OCI-LY7 (cell line): ENCODE data around the gene AFF2. TPM values are rescaled to one million over a fixed set of nuclear protein-coding genes. Genes with fewer than 3 reads are reported as not detected.

Source experiments
- BruUV-seq: library from RNA; stranded (reverse); fragments of 400-500 nt; replicated peaks from 2 replicates; lab custom pipeline; 2021; lab: Mats Ljungman, UMichigan
- CTCF ChIA-PET: fragments of 300-600 bp; sonication (Branson Sonifier 250); formaldehyde crosslinking; loops from one replicate; lab custom pipeline; 2022; ENCODE audit warnings: antibody characterized with exemption; ENCODE audit not compliant: unreplicated experiment; lab: Charles Lee
- POLR2A ChIA-PET: fragments of 300-600 bp; sonication (Branson Sonifier 250); formaldehyde crosslinking; loops from one replicate; lab custom pipeline; 2022; ENCODE audit warnings: antibody characterized with exemption; lab: Charles Lee
- DNase-seq: peaks from one replicate; pipeline ENCODE4 v3.0.0-alpha.2; 2015; ENCODE audit warnings: low spot score
- H2AFZ ChIP-seq: fragments of 200-600 bp; sonication (generic), shearing (Covaris generic); 2 replicates; pipeline ENCODE4 v1.6.1; 2014; ENCODE audit warnings: mild to moderate bottlenecking, antibody characterized with exemption, low read length, moderate library complexity
- H3K27ac ChIP-seq: fragments of 200-600 bp; sonication (generic); 2 replicates; pipeline ENCODE4 v1.5.1; 2014; ENCODE audit warnings: mixed run types, low read depth, mild to moderate bottlenecking, moderate library complexity, low read length, inconsistent platforms; ENCODE audit not compliant: poor library complexity, severe bottlenecking
- H3K36me3 ChIP-seq: fragments of 200-600 bp; sonication (generic); 2 replicates; pipeline ENCODE4 v1.6.1; 2014; ENCODE audit warnings: mild to moderate bottlenecking, antibody characterized with exemption, low read length, moderate library complexity, mixed read lengths; ENCODE audit not compliant: insufficient read depth
- H3K4me1 ChIP-seq: fragments of 200-600 bp; sonication (generic); 2 replicates; pipeline ENCODE4 v1.5.1; 2014; ENCODE audit warnings: mild to moderate bottlenecking, low read length; ENCODE audit not compliant: insufficient read depth, poor library complexity, severe bottlenecking
- H3K4me2 ChIP-seq: fragments of 200-600 bp; sonication (generic); 2 replicates; pipeline ENCODE4 v1.6.1; 2014; ENCODE audit warnings: mild to moderate bottlenecking, low read length
- H3K4me3 ChIP-seq: fragments of 200-600 bp; sonication (generic); 2 replicates; pipeline ENCODE4 v1.5.1; 2014; ENCODE audit warnings: mild to moderate bottlenecking, low read depth, low read length; ENCODE audit not compliant: poor library complexity, severe bottlenecking
- H3K79me2 ChIP-seq: fragments of 200-600 bp; sonication (generic); 2 replicates; pipeline ENCODE4 v1.6.1; 2016; ENCODE audit warnings: low read depth, mild to moderate bottlenecking, low read length, moderate library complexity, mixed read lengths; ENCODE audit not compliant: insufficient read depth
- H3K9me2 ChIP-seq: fragments of 200-600 bp; sonication (generic); 2 replicates; pipeline ENCODE4 v1.6.1; 2016; ENCODE audit warnings: mild to moderate bottlenecking, low read length, mixed read lengths; ENCODE audit not compliant: insufficient read depth
- H3K9me3 ChIP-seq: fragments of 200-600 bp; sonication (generic); 2 replicates; pipeline ENCODE4 v1.6.1; 2014; ENCODE audit warnings: mild to moderate bottlenecking, mixed run types, low read length, mixed read lengths
- H4K20me1 ChIP-seq: fragments of 200-600 bp; sonication (generic); 2 replicates; pipeline ENCODE4 v1.6.1; 2014; ENCODE audit warnings: mild to moderate bottlenecking, antibody characterized with exemption, low read length, moderate library complexity, mixed read lengths; ENCODE audit not compliant: insufficient read depth
- CTCF ChIP-seq: fragments of 200-600 bp; sonication (generic); conservative IDR thresholded peaks from 2 replicates; pipeline ENCODE4 v1.5.1; 2014; ENCODE audit warnings: mild to moderate bottlenecking, antibody characterized with exemption, low read length, moderate library complexity, mixed read lengths
- EZH2phosphoT487 ChIP-seq: fragments of 200-600 bp; sonication (generic); IDR thresholded peaks from 2 replicates; pipeline ENCODE4 v1.6.1; 2018; ENCODE audit warnings: low read depth, borderline replicate concordance, mild to moderate bottlenecking, mixed run types, antibody characterized with exemption, low read length, moderate library complexity, mixed read lengths
- intact Hi-C: fragments of 100-400 bp; cut with micrococcal nuclease; formaldehyde crosslinking; loops from one replicate; pipeline ENCODE4 v1.10.0; 2022; ENCODE audit not compliant: unreplicated experiment
- total RNA-seq, 2 experiments: library from RNA; depleted of rRNA in 1 of 2; stranded (reverse); fragments of >200 nt in 1 of 2; shearing (Covaris generic) in 1 of 2; gene quantifications; 2 replicates each; pipeline ENCODE4 v1.2.3, GENCODE V29; 2014 to 2022

The AFF2 gene
- total RNA-seq, 2 experiments from 2014 or later: 102 to 106 TPM

GRCh38 chrX:148995661-148996060 is 495.2 kb downstream of the AFF2 start:
- no peak for DNase-seq
- Histone ChIP-seq H3K36me3 (peaks cover 33% of the 10 kb centered on the region), H3K27ac (no peak overlapping the region), H3K4me1 (no peaks in the 10 kb centered on the region), H2AFZ (no peak overlapping the region), H3K9me3 (no peaks in the 10 kb centered on the region), H3K79me2 (no peaks in the 10 kb centered on the region), H3K4me3 (no peak overlapping the region), H3K4me2 (no peak overlapping the region), H3K9me2 (no peaks in the 10 kb centered on the region), H4K20me1 (no peaks in the 10 kb centered on the region)
- ChIA-PET CTCF (no interaction called here), POLR2A (no interaction called here)
- intact Hi-C loops: no loop called here
- no TSS peak for BruUV-seq
- TF ChIP-seq CTCF (no peak), EZH2phosphoT487 (no peak)

- ChIA-PET CTCF (no interaction called here), POLR2A (no interaction called here)
- no TSS peak for BruUV-seq
- H3K36me3 ChIP-seq: no peaks in the 10 kb centered on the region
- no peak for DNase-seq
- no peak overlapping the region for H3K4me2 ChIP-seq
- no peaks in the 10 kb centered on the region for H3K79me2 ChIP-seq
- no peak overlapping the region for H2AFZ ChIP-seq
- intact Hi-C loops: no loop called here
- no peak overlapping the region for H3K27ac ChIP-seq
- H3K4me1 ChIP-seq: no peaks in the 10 kb centered on the region
- no peaks in the 10 kb centered on the region for H4K20me1 ChIP-seq
- TF ChIP-seq CTCF: no peak
- no peak overlapping the region for H3K4me3 ChIP-seq
- H3K9me3 ChIP-seq: no peaks in the 10 kb centered on the region
- H3K9me2 ChIP-seq: no peaks in the 10 kb centered on the region
Measured at GRCh38 chrX:149002320-149002719, 501.9 kb downstream of the AFF2 start.

- H3K9me2 ChIP-seq: no peaks in the 10 kb centered on the region
- no peaks in the 10 kb centered on the region for H3K36me3 ChIP-seq
- no peaks in the 10 kb centered on the region for H3K79me2 ChIP-seq
- ChIA-PET POLR2A (no interaction called here), CTCF (no interaction called here)
- no peak for DNase-seq
- no peaks in the 10 kb centered on the region for H3K4me1 ChIP-seq
- no TSS peak for BruUV-seq
- no peak overlapping the region for H2AFZ ChIP-seq
- no peak overlapping the region for H3K27ac ChIP-seq
- intact Hi-C loops: no loop called here
- H3K4me2 ChIP-seq: no peak overlapping the region
- no peaks in the 10 kb centered on the region for H3K9me3 ChIP-seq
- no peak overlapping the region for H3K4me3 ChIP-seq
- no peak for TF ChIP-seq CTCF
- TF ChIP-seq EZH2phosphoT487: no peak
- no peaks in the 10 kb centered on the region for H4K20me1 ChIP-seq
Measured at GRCh38 chrX:149003863-149004660, 503.6 kb downstream of the AFF2 start.
